CD1c-positive myeloid dendritic cell (primary cell): ENCODE results near the gene SGK1.
A peak's percentile ranks its signal among the peaks of the same experiment; 100 is the strongest.
"Not testable (repeated sequence)": the region's sequence is repeated elsewhere in the genome, so short reads cannot be mapped to it uniquely, and the experiment has no call there.

Source experiments
- DNase-seq: peaks from one replicate; pipeline ENCODE4 v3.0.0-alpha.2; 2016; ENCODE audit errors: extremely low spot score

SGK1 gene

DNA sequence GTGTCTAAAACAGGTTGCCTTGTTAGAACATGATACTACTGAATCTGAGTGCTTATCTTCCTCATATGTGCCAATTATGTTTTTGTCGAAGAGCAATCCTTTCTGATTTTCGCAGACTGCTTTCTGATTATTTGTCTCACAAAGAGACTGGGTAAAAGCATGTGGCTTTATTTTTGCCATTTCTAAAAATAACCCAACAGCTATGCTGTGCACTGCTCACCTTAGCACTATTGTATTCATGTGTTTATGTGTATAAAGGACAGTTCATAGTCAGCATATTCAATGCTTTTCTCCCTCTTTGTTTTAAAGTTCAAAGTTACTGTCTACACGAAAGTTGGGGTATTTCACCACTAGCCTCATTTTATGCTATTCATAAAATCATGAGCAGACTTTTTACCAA, 127.0 kb downstream of the SGK1 start:
- DNase-seq, result no peak

GRCh38 chr6:134187751-134188150, 130.2 kb downstream of the SGK1 start:
- DNase-seq, result no peak

DNA sequence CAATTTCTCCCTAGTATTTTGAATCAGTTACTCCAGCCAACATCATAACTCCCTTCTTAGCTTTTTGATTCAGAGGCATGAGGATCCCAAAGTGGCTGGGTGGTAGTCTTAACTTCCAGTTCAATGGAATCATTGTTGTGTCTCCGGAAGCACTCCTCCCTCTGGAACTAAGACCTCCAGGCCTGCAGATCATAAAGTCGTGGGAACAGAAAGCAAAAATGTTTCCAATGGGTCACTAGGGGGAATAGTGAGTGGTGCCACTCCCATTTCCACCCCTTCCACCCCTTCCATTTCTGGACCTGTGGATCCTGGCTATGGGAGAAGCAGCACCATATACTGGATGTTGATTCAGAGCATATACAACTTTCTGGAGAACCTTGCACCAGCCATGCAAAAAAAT, 130.8 kb downstream of the SGK1 start:
- no peak for DNase-seq

GRCh38 chr6:134186355-134186754, 131.6 kb downstream of the SGK1 start:
- no peak for DNase-seq

- DNase-seq, result no peak
These were observed 132.6 kb downstream of the SGK1 start for GRCh38 chr6:134185277-134185676.

GRCh38 chr6:134183844-134184243, 134.1 kb downstream of the SGK1 start:
- DNase-seq, result no peak

GRCh38 chr6:134182528-134182927, 135.4 kb downstream of the SGK1 start:
- no peak for DNase-seq

DNA sequence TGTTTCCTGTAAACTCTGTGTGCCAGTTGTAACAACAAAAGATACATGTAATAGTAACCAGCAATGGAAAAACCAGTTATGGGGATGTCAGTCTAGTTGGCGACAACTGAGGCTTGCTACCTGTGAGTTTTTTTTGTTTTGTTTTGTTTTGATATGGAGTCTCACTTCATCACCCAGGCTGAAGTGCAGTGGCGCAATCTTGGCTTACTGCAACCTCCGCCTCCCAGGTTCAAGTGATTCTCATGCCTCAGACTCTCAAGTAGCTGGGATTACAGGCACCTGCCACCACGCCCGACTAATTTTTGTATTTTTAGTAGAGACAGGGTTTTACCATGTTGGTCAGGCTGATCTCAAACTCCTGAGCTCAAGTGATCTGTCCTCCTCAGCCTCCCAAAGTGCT, 136.2 kb downstream of the SGK1 start:
- not testable (repeated sequence) for DNase-seq

- DNase-seq, result not testable (repeated sequence)
These were observed 136.7 kb downstream of the SGK1 start for GRCh38 chr6:134181251-134181650.

DNA sequence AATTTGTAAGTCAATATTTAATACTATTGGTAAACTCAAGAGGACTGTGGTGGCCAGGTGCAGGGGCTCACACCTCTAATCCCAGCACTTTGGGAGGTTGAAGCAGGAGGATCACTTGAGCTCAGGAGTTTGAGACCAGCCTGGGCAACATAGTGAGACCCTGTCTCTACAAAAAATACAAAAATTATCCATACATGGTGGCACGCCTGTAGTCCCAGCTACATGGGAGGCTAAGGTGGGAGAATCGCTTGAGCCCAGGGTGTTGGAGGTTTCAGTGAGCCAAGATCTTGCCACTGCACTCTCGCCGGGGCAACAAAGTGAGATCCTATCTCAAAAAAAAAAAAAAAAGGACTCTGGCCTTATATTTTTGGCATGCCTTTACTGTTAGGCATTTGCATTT, 137.4 kb downstream of the SGK1 start:
- DNase-seq, result not testable (repeated sequence)

DNA sequence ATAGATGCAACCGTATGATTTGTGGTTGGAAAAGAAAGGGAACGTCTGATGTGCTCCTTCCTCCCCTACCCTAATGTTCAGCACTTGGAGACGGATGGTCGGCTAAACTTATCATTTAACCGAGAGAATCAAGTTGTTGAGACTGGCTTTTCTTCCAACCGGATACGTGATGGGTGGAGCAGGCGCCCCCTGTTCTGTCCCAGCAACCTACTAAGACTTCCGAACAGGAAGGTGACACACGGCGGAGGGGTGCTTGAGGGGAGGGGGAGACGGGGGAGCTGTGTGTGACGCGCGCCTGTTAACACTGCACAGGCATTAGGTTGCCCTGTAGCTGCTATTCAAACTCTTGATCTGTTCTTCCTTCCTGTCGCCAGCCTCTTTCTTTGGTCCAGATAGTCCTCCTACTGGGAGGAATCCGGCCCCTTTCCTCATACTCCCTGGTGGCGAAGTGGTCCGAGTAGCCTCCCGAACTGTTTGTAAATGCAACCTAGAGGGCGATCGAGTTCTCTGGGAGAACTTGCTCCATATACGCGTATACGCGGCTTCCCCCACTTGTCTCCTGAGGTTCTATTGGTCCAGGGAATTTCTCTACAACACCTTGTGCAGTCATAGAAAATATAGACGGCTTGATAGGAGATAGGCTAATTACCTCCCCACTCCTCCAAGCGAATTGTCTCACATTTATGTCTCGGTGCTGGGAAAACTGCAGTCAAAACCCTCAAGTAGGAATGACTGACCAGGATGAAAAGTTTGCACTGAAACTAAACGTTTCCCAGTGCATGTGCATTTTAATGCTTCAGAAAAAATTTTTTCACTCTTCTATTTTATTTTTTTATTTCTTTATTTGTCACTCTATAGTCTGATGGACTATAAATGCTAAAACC, 139.5 kb downstream of the SGK1 start:
- DNase-seq, result peak; percentile 77

- peak; percentile 68 for DNase-seq
These were observed 140.2 kb downstream of the SGK1 start for GRCh38 chr6:134177753-134178160.

DNA sequence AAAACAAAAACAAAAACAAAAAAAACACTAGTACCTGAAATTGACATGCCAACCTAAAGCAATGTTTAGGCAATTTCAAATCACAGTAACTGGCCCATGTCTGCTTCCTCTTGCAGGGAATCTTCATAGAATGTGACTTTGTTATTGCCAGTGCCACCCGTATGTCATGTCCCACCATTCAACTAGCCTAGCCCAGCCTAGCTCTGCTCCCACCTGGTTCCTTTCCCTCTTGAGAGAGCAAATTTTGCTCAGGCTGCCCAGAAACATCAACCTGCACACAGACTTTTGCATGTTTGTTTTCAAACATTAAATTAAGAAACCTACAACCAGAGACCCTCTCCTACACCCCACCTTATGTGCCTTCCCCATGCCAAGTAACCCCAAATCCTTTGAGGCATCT, 140.7 kb downstream of the SGK1 start:
- peak; percentile 52 for DNase-seq

GRCh38 chr6:134176264-134176975, 141.5 kb downstream of the SGK1 start:
- peak; percentile 53 for DNase-seq

DNA sequence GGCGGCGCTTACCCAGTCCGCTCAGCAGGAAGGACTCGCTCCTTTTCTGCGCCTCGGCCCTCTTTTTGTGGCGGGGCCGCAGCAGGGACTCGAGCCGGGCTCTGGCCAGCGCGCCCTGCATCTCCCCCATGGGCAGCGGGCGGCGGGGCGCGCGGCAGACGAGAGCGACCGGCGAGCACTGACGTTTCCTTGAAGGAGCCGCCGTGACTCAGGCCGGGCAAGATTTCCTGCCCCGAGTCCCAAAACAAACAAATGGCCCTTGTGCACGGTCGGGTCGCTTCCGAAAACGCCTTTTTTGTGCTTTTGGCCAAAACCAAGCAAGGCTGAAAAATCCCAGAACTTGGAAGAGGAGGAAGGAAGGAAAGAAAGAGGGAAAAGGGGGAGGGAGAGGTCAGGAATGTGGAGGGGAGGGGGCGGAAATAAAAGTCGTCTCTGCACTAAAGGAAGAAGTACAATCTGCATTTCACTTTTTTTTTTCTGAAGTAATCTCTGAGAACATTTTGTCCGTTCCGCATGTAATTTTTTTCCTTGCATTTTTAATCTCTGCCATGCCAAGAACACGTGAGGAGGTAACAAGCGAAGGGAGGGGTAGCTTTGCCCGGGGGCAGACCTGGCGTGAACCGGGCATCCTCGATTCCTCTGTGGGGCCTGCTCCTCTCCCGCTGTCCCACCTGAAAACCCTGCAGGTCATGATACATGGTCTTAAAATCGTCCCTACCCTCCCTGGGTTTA, 142.2 kb downstream of the SGK1 start:
- peak; percentile 75 for DNase-seq

DNA sequence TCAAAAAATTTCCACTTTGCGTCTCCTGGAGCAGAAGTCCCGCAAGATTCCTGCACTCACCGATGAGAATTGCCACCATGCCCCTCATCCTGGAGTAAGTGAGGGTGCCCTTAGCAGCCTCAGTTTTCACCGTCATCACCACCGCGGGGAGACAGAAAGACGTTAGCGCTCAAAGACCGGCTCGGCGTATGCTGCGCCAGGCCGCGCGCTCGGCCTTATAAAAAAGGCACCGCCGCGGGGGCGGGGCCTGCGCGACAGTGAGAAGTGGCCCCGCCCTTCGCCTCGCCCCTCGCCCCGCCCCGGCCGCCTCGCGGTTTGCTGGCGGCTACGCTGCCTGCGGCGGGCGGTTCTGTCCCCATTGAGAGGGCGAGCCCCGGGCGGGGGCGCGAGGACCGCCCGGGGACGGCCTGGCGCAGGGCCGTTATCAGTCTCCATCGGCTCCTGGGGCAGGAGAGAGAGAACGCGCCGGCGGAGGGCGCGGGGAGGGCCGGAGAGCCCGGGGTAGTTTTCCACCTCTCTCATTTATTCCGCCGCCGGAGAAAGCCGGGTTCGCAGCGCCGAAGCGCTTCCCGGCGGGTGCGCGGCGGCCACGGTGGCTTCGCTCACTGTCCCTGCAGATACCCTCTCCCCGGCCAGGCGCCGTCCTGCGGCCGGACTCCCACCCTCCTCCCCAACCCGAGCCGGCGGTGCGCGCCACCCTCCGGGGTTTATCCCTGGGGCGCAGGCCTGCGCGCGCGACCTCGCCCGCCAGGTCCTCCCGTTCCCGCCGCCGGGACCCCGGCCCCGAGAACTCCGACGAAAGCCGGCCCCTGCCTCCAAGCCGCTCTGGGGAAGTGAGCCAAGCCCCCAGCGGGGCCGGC, 143.0 kb downstream of the SGK1 start:
- DNase-seq, result peak; percentile 98

DNA sequence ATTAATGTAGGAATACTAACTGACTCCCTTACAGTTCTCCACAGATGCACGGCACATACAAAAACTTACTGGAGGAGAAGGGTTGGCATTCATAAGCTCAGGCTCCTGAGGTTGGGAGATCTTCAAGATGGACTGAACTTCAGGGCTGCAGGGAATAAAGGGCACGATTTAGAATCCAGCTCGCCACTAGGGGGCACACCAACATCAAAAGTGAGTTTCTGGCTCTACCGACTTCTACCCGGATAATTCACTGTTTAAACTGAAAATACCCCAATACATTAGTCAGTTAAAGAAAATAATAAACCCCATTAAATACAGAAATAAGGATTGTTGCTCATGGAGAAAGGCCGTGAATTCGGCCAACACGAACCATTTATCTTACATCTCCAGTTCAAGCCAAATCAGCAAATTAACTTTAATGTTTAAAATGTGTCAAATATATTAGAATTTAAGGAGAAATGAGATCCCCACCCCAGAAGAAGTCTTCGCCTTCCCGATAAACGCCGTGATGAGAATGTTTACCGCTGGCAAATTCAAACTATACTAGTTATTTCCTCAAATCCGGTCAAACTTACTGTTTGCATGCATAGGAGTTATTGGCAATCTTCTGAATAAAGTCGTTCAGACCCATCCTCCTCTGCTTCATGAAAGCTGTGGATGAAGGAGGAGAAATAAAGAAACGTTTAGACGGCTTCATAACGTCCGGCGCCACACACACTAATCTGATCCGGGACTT, 143.8 kb downstream of the SGK1 start:
- peak; percentile 93 for DNase-seq

GRCh38 chr6:134173366-134173725, 144.6 kb downstream of the SGK1 start:
- peak; percentile 51 for DNase-seq

- DNase-seq, result peak; percentile 31
These were observed 145.1 kb downstream of the SGK1 start for GRCh38 chr6:134172706-134173365.

GRCh38 chr6:134172020-134172705, 145.7 kb downstream of the SGK1 start:
- DNase-seq, result peak; percentile 36
